Neural cell (in vitro differentiated cells): Measurements from ENCODE around the gene LIM2. TPM values are rescaled to one million over a fixed set of nuclear protein-coding genes. Genes with fewer than 3 reads are reported as not detected.

ENCODE experiments used
- H2AFZ ChIP-seq: fragments of 200-600, 300-800 bp; sonication (generic), shearing (Covaris generic); 2 replicates; pipeline ENCODE4 v1.6.0; 2014; ENCODE audit warnings: low read depth, mild to moderate bottlenecking, antibody characterized with exemption, low read length, moderate library complexity
- H3F3A ChIP-seq: fragments of 200-600 bp; shearing (Covaris generic); 2 replicates; pipeline ENCODE4 v1.6.1; 2016; ENCODE audit warnings: mild to moderate bottlenecking, moderate library complexity, mixed read lengths, antibody characterized with exemption, low read length; ENCODE audit not compliant: insufficient read depth, poor library complexity, severe bottlenecking
- H3K27ac ChIP-seq: fragments of 200-600, 300-800 bp; sonication (generic), shearing (Covaris generic); 2 replicates; pipeline ENCODE4 v1.5.1; 2014; ENCODE audit warnings: mild to moderate bottlenecking, low read length, moderate library complexity
- H3K27me3 ChIP-seq: fragments of 300-800, 200-600 bp; sonication (generic), shearing (Covaris generic); 2 replicates; pipeline ENCODE4 v1.6.0; 2014; ENCODE audit warnings: mild to moderate bottlenecking, low read depth, low read length, moderate library complexity; ENCODE audit not compliant: insufficient read depth
- H3K36me3 ChIP-seq: fragments of 300-800, 200-600 bp; sonication (generic), shearing (Covaris generic); 2 replicates; pipeline ENCODE4 v1.5.1; 2014; ENCODE audit warnings: mild to moderate bottlenecking, antibody characterized with exemption, low read length, moderate library complexity; ENCODE audit not compliant: insufficient read depth
- H3K4me2 ChIP-seq: fragments of 300-800, 200-600 bp; sonication (generic), shearing (Covaris generic); 2 replicates; pipeline ENCODE4 v1.6.0; 2014; ENCODE audit warnings: mild to moderate bottlenecking, low read length
- H3K4me3 ChIP-seq: fragments of 300-800, 200-600 bp; sonication (generic), shearing (Covaris generic); 2 replicates; pipeline ENCODE4 v1.5.1; 2014; ENCODE audit warnings: mild to moderate bottlenecking, low read length, moderate library complexity
- H3K79me2 ChIP-seq: fragments of 200-600 bp; shearing (Covaris generic); replicated peaks from 2 replicates; pipeline ENCODE4 v1.6.0; 2014; ENCODE audit warnings: mild to moderate bottlenecking, low read length, moderate library complexity; ENCODE audit not compliant: insufficient read depth
- H3K9ac ChIP-seq: fragments of 300-800, 200-600 bp; sonication (generic), shearing (Covaris generic); 2 replicates; pipeline ENCODE4 v1.6.1; 2016; ENCODE audit warnings: mild to moderate bottlenecking, low read length, mixed read lengths
- H3K9me2 ChIP-seq: fragments of 200-600 bp; shearing (Covaris generic); 2 replicates; pipeline ENCODE4 v1.6.1; 2016; ENCODE audit warnings: mild to moderate bottlenecking, low read length, mixed read lengths; ENCODE audit not compliant: insufficient read depth
- H3K9me3 ChIP-seq: fragments of 200-600, 300-800 bp; sonication (generic), shearing (Covaris generic); 2 replicates; pipeline ENCODE4 v1.6.1; 2016; ENCODE audit warnings: mild to moderate bottlenecking, mixed run types, low read length, moderate library complexity, mixed read lengths
- H4K20me1 ChIP-seq: fragments of 200-600 bp; shearing (Covaris generic); 2 replicates; pipeline ENCODE4 v1.6.1; 2016; ENCODE audit warnings: mild to moderate bottlenecking, mixed run types; ENCODE audit not compliant: insufficient read depth
- EP300 ChIP-seq: fragments of 450-650 bp; conservative IDR thresholded peaks from 2 replicates; pipeline ENCODE4 v1.6.1; 2014; ENCODE audit warnings: antibody characterized with exemption, mild to moderate bottlenecking, moderate library complexity; ENCODE audit not compliant: poor library complexity, severe bottlenecking
- EZH2 ChIP-seq: fragments of 200-600, 300-800 bp; shearing (Covaris generic), sonication (generic); IDR thresholded peaks from 2 replicates; pipeline ENCODE4 v1.6.1; 2014; ENCODE audit warnings: antibody characterized with exemption, low read length, borderline replicate concordance, mild to moderate bottlenecking; ENCODE audit not compliant: insufficient read depth, poor library complexity, severe bottlenecking
- POLR2AphosphoS5 ChIP-seq: IDR thresholded peaks from 2 replicates; pipeline ENCODE4 v1.6.1; 2012
- RAD21 ChIP-seq: fragments of 450-650 bp; conservative IDR thresholded peaks from 2 replicates; pipeline ENCODE4 v1.6.1; 2014; ENCODE audit warnings: antibody characterized with exemption, mild to moderate bottlenecking, moderate library complexity
- SMC3 ChIP-seq: fragments of 450-650 bp; conservative IDR thresholded peaks from 2 replicates; pipeline ENCODE4 v1.6.1; 2014; ENCODE audit warnings: antibody characterized with exemption, mild to moderate bottlenecking, moderate library complexity; ENCODE audit not compliant: poor library complexity
- TAF1 ChIP-seq: IDR thresholded peaks from 2 replicates; pipeline ENCODE4 v1.6.1; 2012; ENCODE audit warnings: low read depth
- polyA plus RNA-seq: library from polyadenylated mRNA; depleted of rRNA; stranded (reverse); fragments of >200 nt; gene quantifications from 2 replicates; pipeline ENCODE4 v1.2.3, GENCODE V29; 2014
- TF ChIP-seq, protein P1 (sequence below): IDR thresholded peaks from 2 replicates; pipeline ENCODE4 v1.6.1; 2012; ENCODE audit warnings: borderline replicate concordance
- TF ChIP-seq, protein P2 (sequence below): fragments of 450-650 bp; IDR thresholded peaks from 2 replicates; pipeline ENCODE4 v1.5.1; 2014; ENCODE audit warnings: antibody characterized with exemption, mild to moderate bottlenecking, moderate library complexity; ENCODE audit not compliant: poor library complexity, severe bottlenecking

LIM2 gene
- polyA plus RNA-seq, 1 donor from 2014 or later = not detected

DNA sequence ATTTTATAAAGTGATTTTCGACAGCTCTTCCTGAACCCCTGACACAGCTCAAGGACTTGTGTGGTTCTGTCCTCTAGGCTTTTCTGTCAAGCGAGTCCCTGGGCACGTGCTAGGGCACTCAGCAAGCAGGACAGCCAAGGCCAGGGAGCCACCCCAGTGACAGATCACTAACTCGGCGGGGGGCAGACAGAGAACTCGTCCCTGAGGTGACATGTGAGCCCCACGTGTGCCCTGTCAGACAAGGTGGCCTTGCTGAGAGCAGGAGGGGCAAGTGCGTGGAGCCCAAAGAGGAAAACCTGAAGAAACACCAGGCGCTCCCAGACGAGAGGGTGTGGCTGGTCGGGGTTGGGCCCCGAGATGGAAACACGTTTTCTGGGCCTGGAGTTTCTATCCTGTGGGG lies 26.5 kb downstream of the LIM2 start:
- H3K9me2 ChIP-seq = no peaks in the 10 kb centered on the region
- no peak overlapping the region for H3K9ac ChIP-seq
- no peak overlapping the region for H2AFZ ChIP-seq
- no peak overlapping the region for H3K27ac ChIP-seq
- H3K4me3 ChIP-seq = no peak overlapping the region
- H3K79me2 ChIP-seq = no peaks in the 10 kb centered on the region
- H3K4me2 ChIP-seq = no peak overlapping the region
- H3K9me3 ChIP-seq = no peaks in the 10 kb centered on the region
- H3F3A ChIP-seq = no peaks in the 10 kb centered on the region
- no peaks in the 10 kb centered on the region for H3K27me3 ChIP-seq
- H4K20me1 ChIP-seq = no peaks in the 10 kb centered on the region
- TF ChIP-seq, protein P1, sequence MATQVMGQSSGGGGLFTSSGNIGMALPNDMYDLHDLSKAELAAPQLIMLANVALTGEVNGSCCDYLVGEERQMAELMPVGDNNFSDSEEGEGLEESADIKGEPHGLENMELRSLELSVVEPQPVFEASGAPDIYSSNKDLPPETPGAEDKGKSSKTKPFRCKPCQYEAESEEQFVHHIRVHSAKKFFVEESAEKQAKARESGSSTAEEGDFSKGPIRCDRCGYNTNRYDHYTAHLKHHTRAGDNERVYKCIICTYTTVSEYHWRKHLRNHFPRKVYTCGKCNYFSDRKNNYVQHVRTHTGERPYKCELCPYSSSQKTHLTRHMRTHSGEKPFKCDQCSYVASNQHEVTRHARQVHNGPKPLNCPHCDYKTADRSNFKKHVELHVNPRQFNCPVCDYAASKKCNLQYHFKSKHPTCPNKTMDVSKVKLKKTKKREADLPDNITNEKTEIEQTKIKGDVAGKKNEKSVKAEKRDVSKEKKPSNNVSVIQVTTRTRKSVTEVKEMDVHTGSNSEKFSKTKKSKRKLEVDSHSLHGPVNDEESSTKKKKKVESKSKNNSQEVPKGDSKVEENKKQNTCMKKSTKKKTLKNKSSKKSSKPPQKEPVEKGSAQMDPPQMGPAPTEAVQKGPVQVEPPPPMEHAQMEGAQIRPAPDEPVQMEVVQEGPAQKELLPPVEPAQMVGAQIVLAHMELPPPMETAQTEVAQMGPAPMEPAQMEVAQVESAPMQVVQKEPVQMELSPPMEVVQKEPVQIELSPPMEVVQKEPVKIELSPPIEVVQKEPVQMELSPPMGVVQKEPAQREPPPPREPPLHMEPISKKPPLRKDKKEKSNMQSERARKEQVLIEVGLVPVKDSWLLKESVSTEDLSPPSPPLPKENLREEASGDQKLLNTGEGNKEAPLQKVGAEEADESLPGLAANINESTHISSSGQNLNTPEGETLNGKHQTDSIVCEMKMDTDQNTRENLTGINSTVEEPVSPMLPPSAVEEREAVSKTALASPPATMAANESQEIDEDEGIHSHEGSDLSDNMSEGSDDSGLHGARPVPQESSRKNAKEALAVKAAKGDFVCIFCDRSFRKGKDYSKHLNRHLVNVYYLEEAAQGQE = no peak
- TF ChIP-seq, protein P2, sequence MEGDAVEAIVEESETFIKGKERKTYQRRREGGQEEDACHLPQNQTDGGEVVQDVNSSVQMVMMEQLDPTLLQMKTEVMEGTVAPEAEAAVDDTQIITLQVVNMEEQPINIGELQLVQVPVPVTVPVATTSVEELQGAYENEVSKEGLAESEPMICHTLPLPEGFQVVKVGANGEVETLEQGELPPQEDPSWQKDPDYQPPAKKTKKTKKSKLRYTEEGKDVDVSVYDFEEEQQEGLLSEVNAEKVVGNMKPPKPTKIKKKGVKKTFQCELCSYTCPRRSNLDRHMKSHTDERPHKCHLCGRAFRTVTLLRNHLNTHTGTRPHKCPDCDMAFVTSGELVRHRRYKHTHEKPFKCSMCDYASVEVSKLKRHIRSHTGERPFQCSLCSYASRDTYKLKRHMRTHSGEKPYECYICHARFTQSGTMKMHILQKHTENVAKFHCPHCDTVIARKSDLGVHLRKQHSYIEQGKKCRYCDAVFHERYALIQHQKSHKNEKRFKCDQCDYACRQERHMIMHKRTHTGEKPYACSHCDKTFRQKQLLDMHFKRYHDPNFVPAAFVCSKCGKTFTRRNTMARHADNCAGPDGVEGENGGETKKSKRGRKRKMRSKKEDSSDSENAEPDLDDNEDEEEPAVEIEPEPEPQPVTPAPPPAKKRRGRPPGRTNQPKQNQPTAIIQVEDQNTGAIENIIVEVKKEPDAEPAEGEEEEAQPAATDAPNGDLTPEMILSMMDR = no peak
- TF ChIP-seq POLR2AphosphoS5 (no peak), TAF1 (no peak), SMC3 (no peak), EZH2 (no peak)
- H3K36me3 ChIP-seq = no peaks in the 10 kb centered on the region

DNA sequence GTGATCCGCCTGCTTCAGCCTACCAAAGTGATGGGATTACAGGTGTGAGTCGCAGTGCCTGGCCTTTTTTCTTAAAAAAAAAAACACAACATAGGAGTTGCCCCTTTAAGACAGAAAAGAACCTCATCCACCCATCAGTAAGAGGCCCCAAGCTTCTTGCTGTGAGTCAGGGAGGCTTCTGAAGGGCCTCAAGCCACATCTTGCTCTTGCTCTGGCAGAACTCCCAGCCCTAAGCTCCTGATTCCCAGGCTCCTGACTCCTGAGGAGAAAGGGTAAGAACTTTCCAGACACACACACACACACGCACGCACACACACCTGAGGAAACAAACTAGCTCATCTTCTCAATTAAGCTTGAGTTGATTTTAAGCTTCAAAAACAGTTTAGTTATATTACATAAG lies 28.5 kb downstream of the LIM2 start:
- TF ChIP-seq, protein P2 = no peak
- TF ChIP-seq EP300 (no peak), POLR2AphosphoS5 (no peak), RAD21 (no peak), SMC3 (no peak), TAF1 (no peak)
- no peak overlapping the region for H3K4me2 ChIP-seq
- no peaks in the 10 kb centered on the region for H3K79me2 ChIP-seq
- no peaks in the 10 kb centered on the region for H3K9me3 ChIP-seq
- H3K36me3 ChIP-seq = no peaks in the 10 kb centered on the region
- H3K27me3 ChIP-seq = no peaks in the 10 kb centered on the region
- no peaks in the 10 kb centered on the region for H3K9me2 ChIP-seq
- H2AFZ ChIP-seq = no peak overlapping the region
- H3K9ac ChIP-seq = no peak overlapping the region
- no peak overlapping the region for H3K4me3 ChIP-seq
- no peaks in the 10 kb centered on the region for H3F3A ChIP-seq
- H3K27ac ChIP-seq = no peak overlapping the region
- H4K20me1 ChIP-seq = no peaks in the 10 kb centered on the region
